T1000 (cell line): Measurements from ENCODE around the gene CEP164.
"Not testable (repeated sequence)": the region's sequence is repeated elsewhere in the genome, so short reads cannot be mapped to it uniquely, and the experiment has no call there.

Experiments used
- DNase-seq: peaks from one replicate; lab custom pipeline; 2025; ENCODE audit warnings: mixed read lengths; lab: John Stamatoyannopoulos, UW

The CEP164 gene

DNA sequence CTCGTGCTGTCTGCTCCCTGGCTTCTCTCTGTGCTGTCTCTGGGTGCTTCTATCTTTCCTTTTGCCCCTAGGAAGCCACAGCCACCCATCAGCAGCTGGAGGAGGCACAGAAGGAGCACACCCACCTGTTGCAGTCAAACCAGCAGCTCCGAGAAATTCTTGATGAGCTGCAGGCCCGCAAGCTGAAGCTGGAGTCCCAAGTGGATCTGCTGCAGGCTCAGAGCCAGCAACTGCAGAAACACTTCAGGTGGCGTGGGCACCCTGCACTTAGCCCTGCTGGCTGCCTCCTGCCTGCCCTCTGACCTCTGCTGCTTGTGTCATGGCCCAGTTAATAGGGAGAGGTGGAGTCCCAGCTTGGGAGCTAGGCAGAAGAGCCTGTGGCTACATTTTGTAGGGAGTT lies 67.8 kb downstream of the CEP164 start:
- DNase-seq, result no peak

DNA sequence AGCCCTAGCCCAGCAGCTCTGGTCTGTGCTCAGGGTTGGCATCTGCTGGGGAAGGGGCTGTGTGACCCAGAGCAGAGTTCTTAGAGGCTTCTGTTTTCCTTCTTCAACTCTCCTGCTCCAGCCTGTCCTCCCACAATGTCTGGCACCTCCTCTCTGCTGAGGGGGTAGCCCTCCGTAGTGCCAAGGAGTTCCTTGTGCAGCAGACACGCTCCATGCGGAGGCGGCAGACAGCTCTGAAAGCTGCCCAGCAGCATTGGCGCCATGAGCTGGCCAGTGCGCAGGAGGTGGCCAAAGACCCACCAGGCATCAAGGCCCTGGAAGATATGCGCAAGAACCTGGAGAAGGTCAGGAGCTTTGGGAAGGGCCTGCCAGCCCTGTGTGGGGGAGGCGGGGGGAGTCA lies 69.3 kb downstream of the CEP164 start:
- no peak for DNase-seq

DNA sequence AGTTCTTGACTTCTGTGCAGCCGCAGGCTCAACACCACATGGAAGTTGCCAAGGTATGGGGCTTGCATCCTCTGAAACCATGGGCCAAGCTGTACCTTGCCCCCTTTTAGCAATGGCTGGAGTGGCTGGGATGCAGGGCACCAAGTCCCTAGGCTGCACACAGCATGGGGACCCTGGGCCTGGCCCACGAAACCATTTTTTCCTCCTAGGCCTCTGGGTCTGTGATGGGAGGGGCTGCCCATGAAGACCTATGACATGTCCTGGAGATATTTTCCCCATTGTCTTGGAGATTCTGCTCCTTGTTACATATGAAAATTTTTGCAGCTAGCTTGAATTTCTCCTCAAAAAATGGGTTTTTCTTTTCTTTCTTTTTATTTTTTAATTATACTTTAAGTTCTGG lies 71.0 kb downstream of the CEP164 start:
- DNase-seq, result not testable (repeated sequence)

DNA sequence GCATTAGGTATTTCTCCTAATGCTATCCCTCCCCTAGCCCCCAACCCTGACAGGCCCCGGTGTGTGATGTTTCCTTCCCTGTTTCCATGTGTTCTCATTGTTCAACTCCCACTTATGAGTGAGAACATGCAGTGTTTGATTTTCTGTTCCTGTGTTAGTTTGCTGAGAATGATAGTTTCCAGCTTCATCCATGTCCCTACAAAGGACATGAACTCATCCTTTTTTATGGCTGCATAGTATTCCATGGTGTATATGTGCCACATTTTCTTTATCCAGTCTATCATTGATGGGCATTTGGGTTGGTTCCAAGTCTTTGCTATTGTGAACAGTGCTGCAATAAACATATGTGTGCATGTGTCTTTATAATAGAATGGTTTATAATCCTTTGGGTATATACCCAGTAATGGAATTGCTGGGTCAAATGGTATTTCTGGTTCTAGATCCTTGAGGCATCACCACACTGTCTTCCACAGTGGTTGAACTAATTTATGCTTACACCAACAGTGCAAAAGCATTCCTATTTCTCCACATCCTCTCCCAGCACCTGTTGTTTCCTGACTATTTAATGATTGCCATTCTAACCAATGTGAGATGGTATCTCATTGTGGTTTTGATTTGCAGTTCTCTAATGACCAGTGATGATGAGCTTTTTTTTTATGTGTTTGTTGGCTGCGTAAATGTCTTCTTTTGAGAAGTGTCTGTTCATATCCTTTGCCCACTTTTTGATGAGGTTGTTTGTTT lies 71.6 kb downstream of the CEP164 start:
- DNase-seq, result not testable (repeated sequence)

DNA sequence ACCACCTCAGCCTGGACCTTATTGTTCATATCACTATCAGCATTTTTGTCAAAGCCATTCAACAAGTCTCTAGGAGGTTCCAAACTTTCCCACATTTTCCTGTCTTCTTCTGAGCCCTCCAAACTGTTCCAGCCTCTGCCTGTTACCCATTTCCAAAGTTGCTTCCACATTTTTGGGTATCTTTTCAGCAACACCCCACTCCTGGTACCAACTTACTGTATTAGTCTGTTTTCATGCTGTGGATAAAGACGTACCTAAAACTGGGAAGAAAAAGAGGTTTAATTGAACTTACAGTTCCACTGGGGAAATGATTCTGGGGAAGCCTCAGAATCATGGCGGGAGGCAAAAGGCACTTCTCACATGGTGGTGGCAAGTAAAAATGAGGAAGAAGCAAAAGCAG lies 78.2 kb downstream of the CEP164 start:
- DNase-seq, result not testable (repeated sequence)

DNA sequence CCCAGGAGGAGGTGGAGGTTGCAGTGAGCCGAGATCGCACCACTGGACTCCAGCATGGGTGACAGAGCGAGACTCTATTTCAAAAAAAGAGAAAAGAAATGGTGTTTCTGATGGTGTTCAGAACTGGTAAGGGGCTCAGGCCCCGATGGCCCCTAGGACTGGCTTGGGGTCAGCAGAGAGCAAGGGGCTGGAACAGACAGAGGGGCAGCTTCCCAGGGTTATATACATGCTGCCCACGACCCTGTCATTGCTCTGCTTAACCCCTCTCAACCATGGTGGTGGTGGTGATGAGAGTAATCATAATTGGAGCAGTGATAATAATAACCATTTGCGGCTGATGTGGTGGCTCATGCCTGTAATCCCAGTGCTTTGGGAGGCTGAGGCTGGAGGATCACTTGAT lies 79.4 kb downstream of the CEP164 start:
- DNase-seq, result no peak

DNA sequence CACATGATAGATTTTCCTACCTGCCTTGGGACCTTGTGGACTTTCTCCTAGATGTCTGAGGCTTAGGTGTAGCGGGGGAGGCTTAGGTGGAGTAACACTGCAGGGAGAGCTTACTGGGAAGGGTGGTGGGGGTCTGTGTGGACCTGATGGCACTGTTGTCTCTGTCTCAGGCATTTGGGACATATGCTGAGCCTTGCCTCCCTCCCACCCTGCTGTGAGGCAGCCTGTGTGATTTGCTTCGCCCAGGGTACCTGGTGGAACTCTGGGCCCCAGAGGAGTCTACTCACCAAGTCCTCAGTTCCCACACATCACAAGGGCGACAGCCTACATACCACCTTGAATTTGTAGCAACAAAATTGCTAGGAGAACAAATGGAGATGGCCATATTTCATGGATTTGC lies 80.7 kb downstream of the CEP164 start:
- no peak for DNase-seq

DNA sequence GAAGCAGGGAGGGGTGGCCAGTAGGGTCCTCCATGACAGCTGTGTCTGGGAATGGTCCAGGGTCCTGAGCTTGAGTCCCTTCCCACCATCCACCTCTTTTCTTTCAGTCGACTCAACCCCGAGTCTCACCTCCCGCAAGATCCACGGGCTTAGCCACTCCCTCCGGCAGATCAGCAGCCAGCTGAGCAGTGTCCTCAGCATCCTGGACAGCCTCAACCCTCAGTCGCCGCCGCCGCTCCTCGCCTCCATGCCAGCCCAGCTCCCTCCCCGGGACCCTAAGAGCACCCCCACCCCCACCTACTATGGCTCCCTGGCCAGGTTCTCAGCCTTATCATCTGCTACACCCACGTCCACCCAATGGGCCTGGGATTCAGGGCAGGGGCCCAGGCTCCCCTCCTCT lies 81.9 kb downstream of the CEP164 start:
- DNase-seq, result no peak

GRCh38 chr11:117410238-117410637 lies 82.6 kb downstream of the CEP164 start:
- no peak for DNase-seq

DNA sequence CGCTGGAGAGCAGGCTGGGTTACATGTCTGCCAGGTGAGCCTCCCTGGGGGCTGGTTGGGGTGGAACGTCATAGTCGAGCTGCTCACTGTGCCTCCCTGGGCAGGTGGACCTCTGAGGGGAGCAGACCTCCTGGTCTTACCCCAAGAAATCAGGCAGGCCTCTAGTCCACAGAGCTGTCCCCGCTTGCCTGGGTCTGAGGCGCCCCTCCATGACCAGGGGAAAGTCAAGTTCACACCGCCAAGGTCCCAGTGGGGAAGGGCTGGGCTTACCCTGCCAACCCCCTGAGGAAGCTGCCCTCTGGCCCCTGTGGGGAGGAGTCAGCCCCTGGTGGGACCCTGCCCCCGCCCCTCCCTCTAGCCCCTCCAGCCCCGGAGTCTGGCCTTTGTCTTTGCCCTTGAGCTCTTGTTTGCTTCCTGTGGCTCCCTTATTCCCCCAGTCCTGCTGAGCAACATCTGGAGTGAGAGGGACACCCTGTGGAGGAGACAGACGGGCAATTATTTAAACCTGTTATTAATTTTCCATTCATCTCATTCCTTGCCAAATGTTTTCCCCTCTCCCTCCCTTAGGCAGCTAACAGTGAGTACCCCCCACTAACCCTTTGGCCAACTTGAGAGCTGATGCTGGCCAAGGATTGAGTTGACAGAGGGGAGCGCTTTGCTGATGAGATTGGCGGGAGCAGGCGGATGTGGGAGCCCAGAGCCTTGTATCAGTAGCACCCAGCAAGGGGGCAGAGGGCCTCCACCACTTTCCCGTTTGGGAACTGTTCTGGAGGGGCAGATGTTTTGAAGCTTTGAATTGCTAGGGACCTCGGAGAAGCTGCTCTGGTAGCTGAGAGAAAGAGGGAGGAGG lies 83.4 kb downstream of the CEP164 start:
- no peak for DNase-seq

GRCh38 chr11:117411736-117412135 lies 84.1 kb downstream of the CEP164 start:
- no peak for DNase-seq

- DNase-seq, result no peak
Measured at GRCh38 chr11:117412176-117412575, 84.5 kb downstream of the CEP164 start.

GRCh38 chr11:117412653-117413275 lies 85.1 kb downstream of the CEP164 start:
- no peak for DNase-seq

- no peak for DNase-seq
Measured at GRCh38 chr11:117413616-117414015, 86.0 kb downstream of the CEP164 start.

- DNase-seq, result no peak
Measured at GRCh38 chr11:117414724-117415123, 87.1 kb downstream of the CEP164 start.

- DNase-seq, result no peak
Measured at GRCh38 chr11:117415358-117415896, 87.8 kb downstream of the CEP164 start.

DNA sequence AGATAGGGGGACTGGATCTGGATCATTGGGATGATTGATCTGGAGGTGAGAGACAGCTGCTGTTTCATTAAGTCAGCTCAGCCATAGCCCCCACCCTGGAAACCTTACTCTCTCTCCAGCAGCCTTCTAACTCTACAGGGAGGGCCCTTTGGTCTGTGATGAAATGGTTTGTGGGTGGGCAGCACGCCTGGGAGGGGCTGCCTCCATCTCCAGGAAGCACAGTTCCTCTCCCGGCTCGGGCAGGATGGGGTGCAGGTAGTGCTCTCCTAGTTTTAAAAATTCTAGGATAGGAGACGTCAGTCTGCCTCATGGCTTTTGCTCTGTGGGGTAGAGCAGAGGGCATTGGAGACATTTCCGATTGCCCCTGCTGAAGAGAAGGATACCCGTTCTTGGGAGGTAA lies 89.7 kb downstream of the CEP164 start:
- no peak for DNase-seq

- no peak for DNase-seq
Measured at GRCh38 chr11:117417856-117418255, 90.2 kb downstream of the CEP164 start.

GRCh38 chr11:117418737-117419481 lies 91.3 kb downstream of the CEP164 start:
- DNase-seq, result no peak

DNA sequence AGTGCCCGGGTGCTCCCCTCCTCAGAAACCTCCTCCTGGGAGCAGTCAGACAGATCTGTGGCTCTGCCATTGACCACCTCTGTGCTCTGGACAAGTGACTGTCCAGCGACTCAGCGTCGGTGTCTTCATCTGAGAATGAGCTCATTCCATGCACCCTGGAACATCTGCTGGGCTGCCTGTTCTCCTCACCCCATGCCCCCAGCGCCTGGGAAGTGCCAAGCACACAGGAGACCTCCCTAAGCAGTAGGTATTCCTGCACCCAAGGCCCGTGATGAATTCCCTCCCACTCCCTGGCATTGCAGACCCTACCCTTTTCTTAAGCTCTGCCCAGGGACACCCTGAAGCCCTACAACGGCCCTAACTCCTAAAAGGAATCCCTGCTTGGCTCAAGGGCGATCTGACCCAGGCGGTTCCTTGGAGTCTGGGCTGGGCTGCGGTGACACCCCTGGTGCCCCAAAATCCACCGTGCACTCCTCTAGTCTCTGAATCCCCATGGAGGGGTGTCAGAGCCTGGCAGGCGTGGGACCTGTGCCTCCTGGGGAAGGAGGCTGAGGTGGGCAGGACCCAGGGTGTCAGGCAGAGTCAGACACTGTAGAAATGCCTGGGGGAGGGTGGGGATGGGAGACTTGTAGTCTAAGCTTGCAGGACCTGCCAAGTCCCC lies 92.0 kb downstream of the CEP164 start:
- no peak for DNase-seq

GRCh38 chr11:117420143-117420485 lies 92.5 kb downstream of the CEP164 start:
- no peak for DNase-seq
